HepG2 (cell line): ENCODE measurements around the gene CALD1. TPM values are rescaled to one million over a fixed set of nuclear protein-coding genes. Genes with fewer than 3 reads are reported as not detected.

Experiments used
- ATAC-seq: fragments of 200-7000 bp; cut with Tn5 transposase; 3 replicates; pipeline ENCODE4 v1.9.1; 2020; ENCODE audit warnings: mild to moderate bottlenecking, moderate library complexity
- BruUV-seq: library from RNA; stranded (reverse); fragments of 400-500 nt; replicated peaks from 2 replicates; lab custom pipeline; 2021; lab: Mats Ljungman, UMichigan
- CTCF ChIA-PET: fragments of 300-600 bp; formaldehyde crosslinking; extraction: SDS; loops from one replicate; lab custom pipeline; 2021; ENCODE audit warnings: low total read pairs, inconsistent platforms, low intra/inter-chr PET ratio; lab: Yijun Ruan, JAX
- POLR2A ChIA-PET: fragments of 350-600 bp; sonication (Branson Sonifier 250); formaldehyde crosslinking; loops from one replicate; lab custom pipeline; 2020; ENCODE audit warnings: antibody characterized with exemption, inconsistent platforms; lab: Yijun Ruan, JAX
- DNase-seq: peaks from one replicate; pipeline ENCODE4 v3.0.0-alpha.2; 2015; ENCODE audit warnings: low spot score
- FAIRE-seq: peaks from 3 replicates; lab custom pipeline; 2011; peaks lifted over from hg19 to GRCh38; lab: Jason Lieb, UNC
- H2AFZ ChIP-seq: one replicate; pipeline ENCODE4 v1.6.1; 2011; ENCODE audit warnings: low read length, inconsistent platforms
- H3K27ac ChIP-seq: fragments of 300-600 bp; 3 replicates; pipeline ENCODE4 v1.8.0; 2011; ENCODE audit warnings: mixed run types, mild to moderate bottlenecking, mixed read lengths, low read length, inconsistent platforms; ENCODE audit not compliant: insufficient read depth; ENCODE audit errors: extremely low read length
- H3K27me3 ChIP-seq, 2 experiments: fragments of 200-600 bp in 1 of 2; 2 replicates in 1 of 2; 3 replicates in 1 of 2; pipeline versions ENCODE4 v1.6.0 to v1.8.0; 2011; ENCODE audit warnings: low read length in 2 of 2, mild to moderate bottlenecking in 2 of 2, moderate library complexity in 2 of 2, inconsistent platforms in 1 of 2; ENCODE audit not compliant: insufficient read depth in 2 of 2, control insufficient read depth in 1 of 2
- H3K36me3 ChIP-seq, 2 experiments: fragments of 200-600 bp in 1 of 2; replicated peaks in 1 of 2; 2 replicates in 1 of 2; 3 replicates in 1 of 2; pipeline versions ENCODE4 v1.5.1 to v1.8.0; 2011; ENCODE audit warnings: low read length in 2 of 2, inconsistent platforms in 1 of 2; ENCODE audit not compliant: insufficient read depth in 2 of 2, control insufficient read depth in 1 of 2
- H3K4me1 ChIP-seq: 2 replicates; pipeline ENCODE4 v1.5.1; 2012; ENCODE audit warnings: low read length, inconsistent platforms; ENCODE audit not compliant: insufficient read depth
- H3K4me2 ChIP-seq: 2 replicates; pipeline ENCODE4 v1.6.0; 2011; ENCODE audit warnings: low read depth, low read length, inconsistent platforms
- H3K4me3 ChIP-seq, 3 experiments: fragments of 200-600 bp in 1 of 3; sonication (generic), shearing (Covaris generic) in 1 of 3; replicated peaks in 1 of 3; 2 replicates each; pipeline ENCODE4 v1.5.1; 2011 to 2016; ENCODE audit warnings: low read length in 3 of 3, inconsistent platforms in 2 of 3, low read depth in 2 of 3, mild to moderate bottlenecking in 2 of 3, control low read depth in 1 of 3, mixed read lengths in 1 of 3; ENCODE audit not compliant: insufficient read depth in 1 of 3
- H3K79me2 ChIP-seq: one replicate; pipeline ENCODE4 v1.6.1; 2011; ENCODE audit warnings: low read length, inconsistent platforms; ENCODE audit not compliant: insufficient read depth
- H3K9ac ChIP-seq: 2 replicates; pipeline ENCODE4 v1.6.0; 2011; ENCODE audit warnings: mild to moderate bottlenecking, low read depth, low read length, inconsistent platforms; ENCODE audit not compliant: insufficient read depth
- H3K9me3 ChIP-seq: 2 replicates; pipeline ENCODE4 v1.5.1; 2012; ENCODE audit warnings: mild to moderate bottlenecking, low read length
- H4K20me1 ChIP-seq: 2 replicates; pipeline ENCODE4 v1.6.0; 2011; ENCODE audit warnings: inconsistent platforms, mild to moderate bottlenecking, low read length, moderate library complexity; ENCODE audit not compliant: insufficient read depth
- ARID5B ChIP-seq: IDR thresholded peaks from 2 replicates; pipeline ENCODE4 v1.4.0; 2020; ENCODE audit warnings: mild to moderate bottlenecking, missing genetic modification reagents
- ATF3 ChIP-seq: sonication (generic); formaldehyde crosslinking; IDR thresholded peaks from 2 replicates; pipeline ENCODE4 v1.4.0; 2020; ENCODE audit warnings: missing genetic modification reagents
- ATF4 ChIP-seq, 2 experiments: fragments of 450-650 bp in 1 of 2; sonication (generic) in 1 of 2; formaldehyde crosslinking; IDR thresholded peaks; 2 replicates each; pipeline versions ENCODE4 v1.5.0 to v1.8.0; 2020 to 2022; ENCODE audit warnings: mild to moderate bottlenecking in 1 of 2, missing genetic modification reagents in 1 of 2
- BORCS8-MEF2B ChIP-seq: sonication (generic); formaldehyde crosslinking; IDR thresholded peaks from 2 replicates; pipeline ENCODE4 v1.8.0; 2022; ENCODE audit warnings: mild to moderate bottlenecking, missing genetic modification reagents
- CEBPB ChIP-seq: IDR thresholded peaks from 2 replicates; pipeline ENCODE4 v1.6.1; 2011; ENCODE audit warnings: low read depth, low read length, improper control_type of control experiment, borderline replicate concordance
- CEBPG ChIP-seq: IDR thresholded peaks from 2 replicates; pipeline ENCODE4 v1.6.1; 2016
- FOSL1 ChIP-seq: sonication (generic); formaldehyde crosslinking; IDR thresholded peaks from 2 replicates; pipeline ENCODE4 v1.9.0; 2021; ENCODE audit warnings: missing genetic modification reagents, borderline replicate concordance
- FOXK1 ChIP-seq: sonication (generic); formaldehyde crosslinking; IDR thresholded peaks from 2 replicates; pipeline ENCODE4 v1.4.0; 2020; ENCODE audit warnings: low read depth, missing genetic modification reagents, borderline replicate concordance
- FOXP4 ChIP-seq: sonication (generic); formaldehyde crosslinking; IDR thresholded peaks from 2 replicates; pipeline ENCODE4 v1.4.0; 2020; ENCODE audit warnings: missing genetic modification reagents
- RBFOX2 ChIP-seq: fragments of 200-400 bp; formaldehyde crosslinking; IDR thresholded peaks from 2 replicates; pipeline ENCODE4 v1.6.1; 2017; ENCODE audit warnings: low read depth, mild to moderate bottlenecking, low read length
- SAP130 ChIP-seq: IDR thresholded peaks from 2 replicates; pipeline ENCODE4 v1.6.1; 2016; ENCODE audit warnings: low read depth
- SOX6 ChIP-seq, 2 experiments: fragments of 450-650 bp in 1 of 2; sonication (generic) in 1 of 2; formaldehyde crosslinking in 1 of 2; IDR thresholded peaks; 2 replicates each; pipeline versions ENCODE4 v1.4.0 to v1.6.1; 2017 to 2020; ENCODE audit warnings: antibody characterized with exemption in 1 of 2, mild to moderate bottlenecking in 1 of 2, missing genetic modification reagents in 1 of 2
- SP4 ChIP-seq: sonication (generic); formaldehyde crosslinking; IDR thresholded peaks from 2 replicates; pipeline ENCODE4 v1.8.1; 2023; ENCODE audit warnings: mild to moderate bottlenecking, missing genetic modification reagents
- WGBS: methylation state at CpG from one replicate; pipeline ENCODE4 v1.1.6; 2017; ENCODE audit warnings: low lambda C conversion rate; 5-methylcytosine and 5-hydroxymethylcytosine counted together
- in situ Hi-C: cut with HindIII; loops from 2 replicates; pipeline ENCODE4 v1.10.0; 2017; ENCODE audit warnings: low pct_unique_long_range_greater_than_20kb; ENCODE audit not compliant: extremely low pct_ligation_motif_present
- intact Hi-C: fragments of 100-400 bp; cut with micrococcal nuclease; formaldehyde crosslinking; loops from one replicate; pipeline ENCODE4 v1.10.0; 2022; ENCODE audit not compliant: unreplicated experiment
- polyA plus RNA-seq, 8 experiments: library from polyadenylated mRNA; depleted of rRNA in 3 of 8; stranded (reverse) in 7 of 8; unstranded in 1 of 8; fragments of >200 nt; fragmentation: Illumina TruSeq in 4 of 8; extraction: Trizol in 4 of 8; gene quantifications; 2 replicates each; pipeline versions ENCODE4 v1.2.1 to v1.2.3, GENCODE V29; 2011 to 2016; ENCODE audit warnings: low read depth in 4 of 8, missing spikeins in 1 of 8, mixed read lengths in 1 of 8; ENCODE audit not compliant: insufficient read depth in 1 of 8
- total RNA-seq, 5 experiments: library from RNA; depleted of rRNA; stranded (reverse); fragments of >200 nt; fragmentation: Illumina TruSeq; extraction: Trizol; gene quantifications; 2 replicates each; pipeline ENCODE4 v1.2.3, GENCODE V29; 2016; ENCODE audit warnings: low read depth in 1 of 5

Gene CALD1
- total and polyA plus RNA-seq, 2 of the 13 experiments (the other 11 are each of a cell fraction or from before 2014, with no cell fraction given), result 53.0 to 112 TPM

GRCh38 chr7:134885967-134886352 lies 106.5 kb downstream of the CALD1 start (continued):
- peak; percentile 68; the same call in 1 of the 2 replicates for TF ChIP-seq FOSL1 (CRISPR knock-in tag)
- no peak for TF ChIP-seq RBFOX2
- no peak for TF ChIP-seq SP4 (CRISPR knock-in tag)
- 0 out of 2 replicates have a peak, but pooled peaks have one; percentile 33 for TF ChIP-seq SAP130 (CRISPR knock-in tag)
- TF ChIP-seq BORCS8-MEF2B, result no peak
- TF ChIP-seq CEBPB, result peak; percentile 88
- no peak for TF ChIP-seq FOXK1
- TF ChIP-seq ATF4 (CRISPR knock-in tag; IDR thresholded peaks at IDR 0.05), result 0 out of 4 replicates have a peak, but pooled peaks of 1 of the 2 experiments have one; percentile 15
- TF ChIP-seq SOX6 (IDR thresholded peaks at IDR 0.05), result no peak
- 0 out of 2 replicates have a peak, but pooled peaks have one; percentile 25 for TF ChIP-seq SOX6 (CRISPR knock-in tag; IDR thresholded peaks at IDR 0.05)
- TF ChIP-seq ATF3 (CRISPR knock-in tag), result peak; percentile 54; the same call in 1 of the 2 replicates
- TF ChIP-seq CEBPG (CRISPR knock-in tag), result peak; percentile 65
- TF ChIP-seq, all 625 proteins: peak for 11

GRCh38 chr7:134886353-134887057 lies 107.1 kb downstream of the CALD1 start:
- Histone ChIP-seq H3K9ac (no peak overlapping the region), H3K79me2 (no peaks in the 10 kb centered on the region), H3K4me1 (peaks cover 36% of the 10 kb centered on the region), H3K4me2 (peak overlapping the region; percentile 28; the same call in 1 of the 2 replicates), H3K27ac (no peak overlapping the region), H2AFZ (no peak overlapping the region), H3K27me3 (no peaks in the 10 kb centered on the region), H3K36me3 (no peaks in the 10 kb centered on the region), H4K20me1 (no peaks in the 10 kb centered on the region), H3K9me3 (no peaks in the 10 kb centered on the region), H3K4me3 (no peak overlapping the region)
- no TSS peak for BruUV-seq
- FAIRE-seq, result no peak
- no peak for ATAC-seq
- ChIA-PET CTCF (no interaction called here), POLR2A (interaction anchor here (1.3 kb wide), 1 partner anchor 15 kb away, joined by 4 read pairs; no protein-coding TSS in a partner anchor)
- intact Hi-C loops (no loop called here), in situ Hi-C loops (no loop called here)
- 0 out of 2 replicates have a peak, but pooled peaks have one; percentile 3 for TF ChIP-seq FOXP4 (CRISPR knock-in tag)
- TF ChIP-seq ARID5B (CRISPR knock-in tag), result no peak
- WGBS, result 47% methylated on average over 8 of the region's 8 CpGs
- DNase-seq, result peak; percentile 21
